HG02981 (cell line): Measurements from ENCODE around the gene FERMT3.

Source experiments
- ATAC-seq: cut with Tn5 transposase; IDR thresholded peaks from one replicate; pipeline ENCODE4 v1.9.1; 2021; ENCODE audit warnings: mild to moderate bottlenecking, moderate library complexity; ENCODE audit not compliant: unreplicated experiment

Gene FERMT3

GRCh38 chr11:64185693-64186491 lies 20.6 kb upstream of the FERMT3 start, which contains the start of gene STIP1:
TSS of gene STIP1 (plus strand) at chr11:64186171. CDS start at chr11:64186262, 91 bp downstream.
- ATAC-seq: peak; percentile 82

- ATAC-seq: no peak
Measured at GRCh38 chr11:64186492-64187165, 19.9 kb upstream of the FERMT3 start.

- no peak for ATAC-seq
Measured at GRCh38 chr11:64192434-64192833, 14.1 kb upstream of the FERMT3 start.

- no peak for ATAC-seq
Measured at GRCh38 chr11:64196626-64197025, 9.9 kb upstream of the FERMT3 start.

DNA sequence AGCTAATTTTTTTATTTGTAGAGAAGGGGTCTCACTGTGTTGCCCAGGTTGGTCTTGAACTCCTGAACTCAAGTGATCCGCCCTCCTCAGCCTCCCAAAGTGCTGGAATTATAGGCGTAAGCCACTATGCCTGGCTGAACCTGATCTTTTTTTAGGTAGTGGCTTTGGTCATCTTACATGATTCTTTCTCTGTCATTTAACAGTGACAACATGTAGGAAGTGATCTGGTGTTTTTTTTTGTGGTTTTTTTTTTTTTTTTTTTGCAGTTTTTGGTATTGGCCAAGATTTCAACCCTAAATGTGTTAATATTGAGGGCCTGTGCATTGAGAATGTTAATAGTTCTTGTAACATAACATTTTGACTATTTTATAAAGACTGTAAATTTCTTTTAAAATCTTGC lies 8.0 kb upstream of the FERMT3 start:
- ATAC-seq: no peak

GRCh38 chr11:64201543-64201942 lies 5.0 kb upstream of the FERMT3 start:
- no peak for ATAC-seq

DNA sequence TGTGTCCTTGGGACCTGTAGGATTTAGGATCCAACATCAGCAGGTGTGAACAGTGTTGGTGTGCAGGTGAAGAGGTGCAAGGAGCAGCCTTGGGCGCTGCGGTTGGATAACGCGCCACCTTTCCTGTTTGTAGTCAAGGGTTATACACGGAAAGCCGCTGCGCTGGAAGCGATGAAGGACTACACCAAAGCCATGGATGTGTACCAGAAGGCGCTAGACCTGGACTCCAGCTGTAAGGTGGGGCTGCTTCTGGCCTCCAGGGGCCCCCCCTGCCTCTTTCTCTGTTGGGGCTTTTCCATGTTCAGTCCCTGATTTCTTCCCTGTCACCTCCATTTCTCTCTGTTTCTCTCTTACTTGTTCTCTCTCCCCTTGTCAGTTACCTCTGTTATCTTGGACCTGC lies 3.5 kb upstream of the FERMT3 start:
- no peak for ATAC-seq

- ATAC-seq: no peak
Measured at GRCh38 chr11:64203421-64204079, 3.0 kb upstream of the FERMT3 start.

DNA sequence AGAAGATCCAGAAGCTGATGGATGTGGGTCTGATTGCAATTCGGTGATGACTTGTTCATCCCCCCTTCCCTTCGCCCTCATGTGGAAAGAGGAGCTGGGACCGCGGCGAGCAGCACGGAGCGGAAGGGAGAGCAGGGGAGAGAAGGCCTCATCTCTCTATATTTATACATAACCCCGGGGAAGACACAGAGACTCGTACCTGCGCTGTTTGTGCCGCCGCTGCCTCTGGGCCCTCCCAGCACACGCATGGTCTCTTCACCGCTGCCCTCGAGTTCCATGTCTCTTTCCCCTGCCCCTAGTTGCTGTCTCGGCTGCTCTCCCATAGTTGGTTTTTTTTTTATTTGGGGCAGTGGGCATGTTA lies 2.5 kb upstream of the FERMT3 start:
- ATAC-seq: no peak

- ATAC-seq: no peak
Measured at GRCh38 chr11:64204464-64204989, 2.0 kb upstream of the FERMT3 start.

- ATAC-seq: peak; percentile 52
Measured at GRCh38 chr11:64207256-64208085, 950 bp downstream of the FERMT3 start.

GRCh38 chr11:64208086-64208795 lies 1.7 kb downstream of the FERMT3 start:
- no peak for ATAC-seq

DNA sequence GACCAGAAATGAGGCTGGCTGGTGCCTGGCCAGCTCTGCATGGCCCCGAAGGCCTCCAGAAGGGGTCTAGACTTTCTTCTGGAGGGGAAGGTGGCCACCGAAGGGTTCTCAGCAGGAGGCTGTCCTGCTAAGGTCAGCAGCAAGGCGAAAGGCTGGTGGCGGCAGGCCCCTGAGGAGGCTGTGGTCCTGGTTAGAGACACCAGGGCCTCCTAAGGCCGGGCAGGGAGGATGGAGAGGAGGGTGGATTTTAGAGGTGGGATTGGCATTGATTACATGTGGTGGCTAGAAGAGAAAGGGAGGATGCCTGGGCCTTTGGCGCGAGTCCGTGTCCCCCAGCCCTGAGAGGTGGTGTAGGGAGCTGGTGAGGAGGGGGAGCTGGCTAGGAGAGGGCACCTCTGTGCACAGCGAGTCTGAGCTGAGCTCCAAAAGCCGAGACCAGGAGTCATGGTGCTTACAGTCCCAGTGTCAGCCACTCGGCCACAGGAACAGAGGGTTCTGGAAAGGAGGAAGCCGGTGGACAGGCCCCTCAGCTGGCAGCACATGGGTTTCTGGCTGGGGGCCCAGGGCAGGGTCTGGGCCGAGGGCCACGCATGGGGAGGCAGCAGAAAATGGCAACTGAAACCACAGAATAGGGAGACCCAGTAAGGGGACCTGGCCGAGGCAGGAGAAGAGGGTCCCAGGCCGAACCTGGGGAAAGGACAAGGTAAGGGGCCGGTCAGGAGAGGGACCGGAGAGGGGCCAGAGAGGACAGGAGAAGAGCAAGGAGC lies 2.5 kb downstream of the FERMT3 start:
- ATAC-seq: no peak

GRCh38 chr11:64209563-64209843 lies 3.0 kb downstream of the FERMT3 start:
- no peak for ATAC-seq

- no peak for ATAC-seq
Measured at GRCh38 chr11:64210301-64211020, 3.9 kb downstream of the FERMT3 start.

- no peak for ATAC-seq
Measured at GRCh38 chr11:64211181-64211872, 4.8 kb downstream of the FERMT3 start.

- ATAC-seq: no peak
Measured at GRCh38 chr11:64216879-64217278, 10.4 kb downstream of the FERMT3 start.

GRCh38 chr11:64218628-64219353 lies 12.3 kb downstream of the FERMT3 start:
- ATAC-seq: no peak
